Mucosa of descending colon (tissue), 3 donors: ENCODE data around the gene MACC1. TPM values are rescaled to one million over a fixed set of nuclear protein-coding genes. Genes with fewer than 3 reads are reported as not detected.
"Not testable (repeated sequence)": the region's sequence is repeated elsewhere in the genome, so short reads cannot be mapped to it uniquely, and the experiment has no call there.

ENCODE experiments used
- ATAC-seq: fragments of 200-7000 bp; cut with Tn5 transposase; one replicate; pipeline ENCODE4 v1.9.1; 2020; ENCODE audit warnings: mild to moderate bottlenecking, moderate library complexity
- DNase-seq, 3 donors: peaks; one replicate each; pipeline ENCODE4 v3.0.0-alpha.2; 2020
- H3K36me3 ChIP-seq: fragments of 200-600 bp; one replicate; pipeline ENCODE4 v1.8.0; 2021; ENCODE audit warnings: low read depth, mild to moderate bottlenecking
- H3K4me1 ChIP-seq: fragments of 200-600 bp; one replicate; pipeline ENCODE4 v1.8.0; 2021; ENCODE audit warnings: low read depth, mild to moderate bottlenecking
- H3K4me3 ChIP-seq: fragments of 200-600 bp; one replicate; pipeline ENCODE4 v1.8.0; 2021; ENCODE audit warnings: mild to moderate bottlenecking
- H3K9me3 ChIP-seq: fragments of 200-600 bp; one replicate; pipeline ENCODE4 v1.8.0; 2021; ENCODE audit warnings: mild to moderate bottlenecking
- intact Hi-C, 2 donors: fragments of 100-400 bp; cut with DNase I in 1 of 2; cut with micrococcal nuclease in 1 of 2; formaldehyde crosslinking; loops; one replicate each; pipeline versions ENCODE4 v1.11.0 to v1.11.1; 2022; cut with DNase I, micrococcal nuclease
- total RNA-seq, 3 donors: library from RNA; stranded (reverse); fragmentation: NEBNext Ultra II Directional in 2 of 3; extraction: Animal tissue kit (Norgen Biotek cat#: 25700) in 2 of 3; gene quantifications; one replicate each; pipeline versions ENCODE4 v1.2.1 to v1.2.4, GENCODE V29; 2021 to 2023
- TF ChIP-seq, protein P1 (sequence below): fragments of 200-600 bp; IDR thresholded peaks from one replicate; pipeline ENCODE4 v1.8.0; 2022; ENCODE audit warnings: antibody characterized with exemption, mild to moderate bottlenecking
- donor health status: DM: no; HTN: no; CAD: no; lungs with moderate emphysema.
- donor health status: DM: no; HTN: no; CAD: no.
- donor health status: DM: no; HTN: yes; CAD: no.

MACC1 gene
- total RNA-seq, 3 donors from 2014 or later: 4.3 to 16.0 (median 9.8) TPM

DNA sequence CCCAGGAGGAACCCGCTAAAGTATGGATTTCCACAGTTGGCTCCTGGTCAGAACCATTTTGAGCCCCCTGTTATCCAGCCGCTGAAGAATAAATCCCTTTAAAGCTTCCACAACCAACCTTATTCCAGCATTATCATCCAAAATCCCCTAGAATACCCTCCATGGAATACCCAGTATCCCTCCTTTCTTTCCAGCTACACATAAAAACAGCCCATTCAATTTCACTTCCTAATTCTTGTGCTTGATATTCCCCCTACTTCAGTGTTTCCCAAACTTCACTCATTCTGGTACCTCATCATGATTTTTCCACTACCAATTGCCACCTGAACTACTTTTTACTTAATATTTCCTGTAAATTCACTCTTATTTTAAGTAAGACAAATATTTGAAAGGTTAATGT is 3.1 kb downstream of the MACC1 start:
- intact Hi-C loops: loop anchor here in 1 of 2 donors (10.0 kb wide), 1 partner anchor 91 kb away; no protein-coding TSS in a partner anchor
- TF ChIP-seq, protein P1, sequence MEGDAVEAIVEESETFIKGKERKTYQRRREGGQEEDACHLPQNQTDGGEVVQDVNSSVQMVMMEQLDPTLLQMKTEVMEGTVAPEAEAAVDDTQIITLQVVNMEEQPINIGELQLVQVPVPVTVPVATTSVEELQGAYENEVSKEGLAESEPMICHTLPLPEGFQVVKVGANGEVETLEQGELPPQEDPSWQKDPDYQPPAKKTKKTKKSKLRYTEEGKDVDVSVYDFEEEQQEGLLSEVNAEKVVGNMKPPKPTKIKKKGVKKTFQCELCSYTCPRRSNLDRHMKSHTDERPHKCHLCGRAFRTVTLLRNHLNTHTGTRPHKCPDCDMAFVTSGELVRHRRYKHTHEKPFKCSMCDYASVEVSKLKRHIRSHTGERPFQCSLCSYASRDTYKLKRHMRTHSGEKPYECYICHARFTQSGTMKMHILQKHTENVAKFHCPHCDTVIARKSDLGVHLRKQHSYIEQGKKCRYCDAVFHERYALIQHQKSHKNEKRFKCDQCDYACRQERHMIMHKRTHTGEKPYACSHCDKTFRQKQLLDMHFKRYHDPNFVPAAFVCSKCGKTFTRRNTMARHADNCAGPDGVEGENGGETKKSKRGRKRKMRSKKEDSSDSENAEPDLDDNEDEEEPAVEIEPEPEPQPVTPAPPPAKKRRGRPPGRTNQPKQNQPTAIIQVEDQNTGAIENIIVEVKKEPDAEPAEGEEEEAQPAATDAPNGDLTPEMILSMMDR: no peak
- H3K4me3 ChIP-seq: no peak overlapping the region
- ATAC-seq (no peak), DNase-seq (no peak)
- peaks cover 2% of the 10 kb centered on the region for H3K4me1 ChIP-seq
- peaks cover 3% of the 10 kb centered on the region for H3K9me3 ChIP-seq
- no peaks in the 10 kb centered on the region for H3K36me3 ChIP-seq

GRCh38 chr7:20213378-20213777 is 3.8 kb downstream of the MACC1 start:
- Histone ChIP-seq H3K4me3 (no peak overlapping the region), H3K36me3 (no peaks in the 10 kb centered on the region), H3K9me3 (peaks cover 9% of the 10 kb centered on the region), H3K4me1 (no peaks in the 10 kb centered on the region)
- ATAC-seq (no peak), DNase-seq (no peak)
- intact Hi-C loops: loop anchor here in 1 of 2 donors (10.0 kb wide), 1 partner anchor 91 kb away; no protein-coding TSS in a partner anchor
- TF ChIP-seq, protein P1: no peak

GRCh38 chr7:20211376-20211775 is 5.8 kb downstream of the MACC1 start:
- Histone ChIP-seq H3K4me1 (no peaks in the 10 kb centered on the region), H3K9me3 (peaks cover 9% of the 10 kb centered on the region), H3K36me3 (no peaks in the 10 kb centered on the region), H3K4me3 (no peak overlapping the region)
- TF ChIP-seq, protein P1: no peak
- intact Hi-C loops: loop anchor here in 1 of 2 donors (10.0 kb wide), 1 partner anchor 93 kb away; no protein-coding TSS in a partner anchor
- DNase-seq: no peak
- no peak for ATAC-seq

DNA sequence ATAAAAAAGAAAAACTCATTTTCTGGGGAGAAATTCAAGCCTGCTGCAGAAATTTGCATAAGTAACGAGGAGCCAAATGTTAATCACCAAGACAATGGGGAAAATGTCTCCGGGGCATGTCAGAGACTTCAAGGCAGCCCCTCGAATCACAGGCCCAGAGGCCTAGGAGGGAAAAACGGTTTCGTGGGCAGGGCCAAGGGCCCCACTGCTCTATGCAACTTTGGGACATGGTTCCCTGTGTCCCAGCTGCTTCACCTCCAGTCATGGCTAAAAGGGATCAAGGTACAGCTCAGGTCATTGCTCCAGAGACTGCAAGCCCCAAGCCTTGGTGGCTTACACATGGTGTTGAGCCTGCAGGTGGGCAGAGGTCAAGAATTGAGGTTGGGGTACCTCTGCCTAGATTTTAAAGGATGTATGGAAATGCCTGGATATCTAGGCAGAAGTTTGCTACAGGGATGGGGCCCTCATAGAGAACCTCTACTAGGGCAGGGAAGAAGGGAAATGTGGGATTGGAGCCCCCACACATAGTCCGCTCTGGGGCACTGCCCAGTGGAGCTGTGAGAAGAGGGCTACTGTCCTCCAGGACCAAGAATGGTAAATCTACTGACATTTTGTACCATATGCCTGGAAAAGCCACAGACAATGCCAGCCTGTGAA is 8.4 kb downstream of the MACC1 start:
- peaks cover 9% of the 10 kb centered on the region for H3K9me3 ChIP-seq
- ATAC-seq (no peak), DNase-seq (no peak)
- intact Hi-C loops: no loop called here
- H3K4me1 ChIP-seq: no peaks in the 10 kb centered on the region
- H3K36me3 ChIP-seq: no peaks in the 10 kb centered on the region
- TF ChIP-seq, protein P1: no peak
- no peak overlapping the region for H3K4me3 ChIP-seq

DNA sequence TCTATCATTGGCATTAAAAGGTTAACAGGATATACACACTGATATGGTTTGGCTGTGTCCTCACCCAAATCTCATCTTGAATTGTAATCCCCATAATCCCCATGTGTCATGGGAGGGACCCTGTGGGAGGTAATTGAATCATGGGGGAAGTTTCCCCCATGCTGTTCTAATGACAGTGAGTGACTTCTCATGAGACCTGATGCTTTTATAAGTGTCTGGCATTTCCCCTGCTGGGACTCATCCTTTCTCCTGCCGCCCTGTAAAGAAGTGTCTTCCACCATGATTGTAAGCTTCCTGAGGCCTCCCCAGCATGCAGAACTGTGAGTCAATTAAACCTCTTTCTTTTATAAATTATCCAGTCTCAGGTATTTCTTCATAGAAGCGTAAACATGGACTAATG is 9.4 kb downstream of the MACC1 start:
- H3K4me3 ChIP-seq, ATAC-seq, H3K36me3 ChIP-seq, DNase-seq, H3K4me1 ChIP-seq, H3K9me3 ChIP-seq, intact Hi-C loops: not testable (repeated sequence)

DNA sequence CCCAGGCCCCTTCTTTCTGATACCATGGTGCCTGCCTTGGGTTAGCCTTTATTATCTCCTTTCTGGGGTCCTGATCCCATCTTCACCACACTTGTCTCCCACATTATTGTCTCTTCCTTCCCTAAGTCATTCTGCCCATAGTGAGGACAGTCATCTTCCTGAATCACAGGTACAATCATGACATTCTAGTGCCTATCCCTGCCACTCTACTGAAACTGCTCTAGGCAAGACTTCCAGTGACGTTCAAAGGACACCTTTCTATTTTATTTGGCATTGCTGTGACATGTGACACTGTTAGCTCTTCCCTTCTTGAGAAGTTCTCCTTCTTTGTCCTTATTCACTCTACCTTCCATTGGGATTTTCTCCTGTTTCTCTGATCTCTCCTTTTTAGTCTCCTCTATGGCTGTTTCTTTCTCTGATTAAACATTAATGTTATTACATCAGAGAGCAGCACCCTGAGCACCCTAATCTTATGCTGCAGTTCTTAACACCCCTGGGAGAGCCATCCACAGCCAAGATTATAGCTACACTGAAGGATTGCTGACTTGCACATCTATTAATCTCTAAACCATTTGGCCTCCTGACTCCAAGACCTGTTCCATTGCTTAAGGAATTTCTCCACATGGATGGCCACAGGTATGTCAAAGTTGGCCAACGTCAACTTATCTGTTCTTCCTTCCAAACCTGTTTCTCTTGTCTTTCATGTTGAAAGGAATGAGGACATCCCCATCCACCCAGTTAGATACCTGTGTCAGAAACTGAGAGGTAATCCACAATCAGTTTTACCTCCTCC is 10.9 kb downstream of the MACC1 start:
- ATAC-seq: no peak
- no peak for DNase-seq
- intact Hi-C loops: no loop called here
- Histone ChIP-seq H3K9me3 (peaks cover 9% of the 10 kb centered on the region), H3K4me3 (no peak overlapping the region), H3K36me3 (no peaks in the 10 kb centered on the region), H3K4me1 (no peaks in the 10 kb centered on the region)
- TF ChIP-seq, protein P1: no peak
